MCF 10A (cell line): Measurements from ENCODE around the gene MTMR10. TPM values are rescaled to one million over a fixed set of nuclear protein-coding genes. Genes with fewer than 3 reads are reported as not detected.

Experiments
- BruUV-seq: library from RNA; stranded (reverse); fragments of 400-500 nt; replicated peaks from 2 replicates; lab custom pipeline; 2021; lab: Mats Ljungman, UMichigan
- CTCF ChIA-PET: fragments of 300-600 bp; sonication (Branson Sonifier 250); formaldehyde crosslinking; extraction: SDS; loops from one replicate; lab custom pipeline; 2021; ENCODE audit warnings: antibody characterized with exemption, inconsistent platforms; lab: Yijun Ruan, JAX
- POLR2A ChIA-PET: fragments of 300-600, 350-650 bp; sonication (Branson Sonifier 250); formaldehyde crosslinking; extraction: SDS; loops from one replicate; lab custom pipeline; 2020; ENCODE audit warnings: antibody characterized with exemption, inconsistent platforms; lab: Yijun Ruan, JAX
- DNase-seq: peaks from one replicate; pipeline ENCODE4 v3.0.0-alpha.2; 2018; ENCODE audit not compliant: unreplicated experiment
- H3K27ac Mint-ChIP-seq: one replicate; pipeline ENCODE4 v1.8.0; 2022; ENCODE audit warnings: mild to moderate bottlenecking, low read depth, mixed read lengths; ENCODE audit not compliant: unreplicated experiment
- H3K27me3 Mint-ChIP-seq: one replicate; pipeline ENCODE4 v1.8.0; 2022; ENCODE audit warnings: mixed read lengths; ENCODE audit not compliant: insufficient read depth, unreplicated experiment
- H3K36me3 Mint-ChIP-seq: one replicate; pipeline ENCODE4 v1.8.0; 2022; ENCODE audit warnings: mild to moderate bottlenecking, moderate library complexity, mixed read lengths; ENCODE audit not compliant: insufficient read depth, unreplicated experiment
- H3K4me1 Mint-ChIP-seq: one replicate; pipeline ENCODE4 v1.8.0; 2022; ENCODE audit warnings: mixed read lengths; ENCODE audit not compliant: insufficient read depth, unreplicated experiment
- H3K4me3 Mint-ChIP-seq: one replicate; pipeline ENCODE4 v1.8.0; 2022; ENCODE audit warnings: mild to moderate bottlenecking, moderate library complexity, mixed read lengths; ENCODE audit not compliant: unreplicated experiment
- H3K9me3 Mint-ChIP-seq: one replicate; pipeline ENCODE4 v1.8.0; 2022; ENCODE audit warnings: mixed read lengths; ENCODE audit not compliant: unreplicated experiment
- intact Hi-C: fragments of 100-400 bp; cut with micrococcal nuclease; formaldehyde crosslinking; loops from 2 replicates; pipeline ENCODE4 v1.14.1; 2022
- total RNA-seq: library from RNA; stranded (reverse); gene quantifications from 2 replicates; pipeline ENCODE4 v1.2.3, GENCODE V29; 2022
- TF ChIP-seq, protein P1 (sequence below): fragments of 200-600 bp; IDR thresholded peaks from one replicate; pipeline ENCODE4 v1.8.0; 2022; ENCODE audit warnings: antibody characterized with exemption, mild to moderate bottlenecking; ENCODE audit not compliant: unreplicated experiment

The MTMR10 gene
- total RNA-seq, 1 experiment from 2014 or later: 11.4 TPM

DNA sequence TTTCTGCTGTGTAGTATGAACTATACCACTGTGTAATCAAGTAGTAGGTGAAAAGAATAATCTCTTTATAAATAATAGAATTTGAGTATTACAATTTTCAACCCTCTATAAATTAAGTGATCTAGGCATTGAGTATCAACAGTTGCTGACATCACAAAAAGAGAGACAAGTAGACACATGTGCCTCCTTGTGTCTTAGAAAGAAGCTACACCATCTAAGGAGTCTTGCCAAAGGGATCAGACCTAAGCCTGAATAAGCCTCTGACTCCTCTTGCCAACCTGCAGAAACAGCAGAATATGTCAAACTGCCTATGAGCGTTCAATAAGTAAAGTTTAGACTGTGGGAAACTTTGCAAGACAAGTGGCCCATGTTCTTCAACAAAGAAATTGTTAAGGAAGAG lies 5.8 kb upstream of the MTMR10 start:
- no peaks in the 10 kb centered on the region for H3K4me1 Mint-ChIP-seq
- H3K27me3 Mint-ChIP-seq: no peaks in the 10 kb centered on the region
- intact Hi-C loops: no loop called here
- H3K9me3 Mint-ChIP-seq: no peaks in the 10 kb centered on the region
- DNase-seq: peak; percentile 16
- no TSS peak for BruUV-seq
- POLR2A ChIA-PET: no interaction called here
- no peak overlapping the region for H3K27ac Mint-ChIP-seq
- CTCF ChIA-PET: no interaction called here
- no peak overlapping the region for H3K4me3 Mint-ChIP-seq
- TF ChIP-seq, protein P1, sequence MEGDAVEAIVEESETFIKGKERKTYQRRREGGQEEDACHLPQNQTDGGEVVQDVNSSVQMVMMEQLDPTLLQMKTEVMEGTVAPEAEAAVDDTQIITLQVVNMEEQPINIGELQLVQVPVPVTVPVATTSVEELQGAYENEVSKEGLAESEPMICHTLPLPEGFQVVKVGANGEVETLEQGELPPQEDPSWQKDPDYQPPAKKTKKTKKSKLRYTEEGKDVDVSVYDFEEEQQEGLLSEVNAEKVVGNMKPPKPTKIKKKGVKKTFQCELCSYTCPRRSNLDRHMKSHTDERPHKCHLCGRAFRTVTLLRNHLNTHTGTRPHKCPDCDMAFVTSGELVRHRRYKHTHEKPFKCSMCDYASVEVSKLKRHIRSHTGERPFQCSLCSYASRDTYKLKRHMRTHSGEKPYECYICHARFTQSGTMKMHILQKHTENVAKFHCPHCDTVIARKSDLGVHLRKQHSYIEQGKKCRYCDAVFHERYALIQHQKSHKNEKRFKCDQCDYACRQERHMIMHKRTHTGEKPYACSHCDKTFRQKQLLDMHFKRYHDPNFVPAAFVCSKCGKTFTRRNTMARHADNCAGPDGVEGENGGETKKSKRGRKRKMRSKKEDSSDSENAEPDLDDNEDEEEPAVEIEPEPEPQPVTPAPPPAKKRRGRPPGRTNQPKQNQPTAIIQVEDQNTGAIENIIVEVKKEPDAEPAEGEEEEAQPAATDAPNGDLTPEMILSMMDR: no peak
- H3K36me3 Mint-ChIP-seq: no peaks in the 10 kb centered on the region

DNA sequence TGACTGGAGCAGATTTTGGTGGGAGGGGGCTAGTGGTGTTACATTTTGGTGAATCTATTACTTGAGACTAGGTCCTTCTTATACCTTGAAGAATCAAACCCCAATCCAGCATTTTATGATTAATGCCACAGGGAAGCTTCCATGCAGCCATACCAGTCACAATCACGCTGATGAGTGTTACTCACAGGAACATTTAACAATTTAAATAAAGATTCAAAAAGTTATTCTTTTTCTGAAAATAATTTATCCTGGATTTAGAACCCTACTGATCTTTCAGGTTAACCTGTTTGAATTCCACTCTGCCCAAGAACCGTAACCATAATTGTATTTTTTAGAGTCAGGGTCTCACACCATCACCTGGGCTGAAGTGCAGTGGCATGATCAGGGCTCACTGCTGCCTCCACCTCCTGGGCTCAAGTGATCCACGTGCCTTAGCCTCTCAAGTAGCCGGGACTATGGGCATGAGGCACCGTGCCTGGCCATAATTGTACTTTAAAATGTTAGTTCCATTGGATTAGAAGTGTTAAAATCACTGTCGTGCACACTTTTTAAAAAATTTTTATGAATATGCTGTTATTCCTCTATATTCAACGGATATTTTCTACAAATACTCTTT lies 929 bp upstream of the MTMR10 start:
- intact Hi-C loops: loop anchor here (2.0 to 5.0 kb wide), 3 partner anchors 38 to 495 kb away; partner anchors contain the start of gene FAN1
- ChIA-PET CTCF (interaction anchor here (0.7 to 1.7 kb wide), 3 partner anchors 136 to 497 kb away, joined by 3 to 5 read pairs (median 4); no protein-coding TSS in a partner anchor), POLR2A (interaction anchor here (0.6 to 4.0 kb wide), 23 partner anchors 10 to 442 kb away, joined by 3 to 35 read pairs (median 7); partner anchors contain the start of genes ARHGAP11B and KLF13)
- TF ChIP-seq, protein P1: no peak
- Mint-ChIP-seq H3K27me3 (no peaks in the 10 kb centered on the region), H3K36me3 (peaks cover 5% of the 10 kb centered on the region), H3K27ac (peak overlapping the region; percentile 97), H3K9me3 (no peaks in the 10 kb centered on the region), H3K4me3 (peak overlapping the region; percentile 92), H3K4me1 (peaks cover 13% of the 10 kb centered on the region)
- no TSS peak for BruUV-seq
- peak; percentile 24 for DNase-seq

DNA sequence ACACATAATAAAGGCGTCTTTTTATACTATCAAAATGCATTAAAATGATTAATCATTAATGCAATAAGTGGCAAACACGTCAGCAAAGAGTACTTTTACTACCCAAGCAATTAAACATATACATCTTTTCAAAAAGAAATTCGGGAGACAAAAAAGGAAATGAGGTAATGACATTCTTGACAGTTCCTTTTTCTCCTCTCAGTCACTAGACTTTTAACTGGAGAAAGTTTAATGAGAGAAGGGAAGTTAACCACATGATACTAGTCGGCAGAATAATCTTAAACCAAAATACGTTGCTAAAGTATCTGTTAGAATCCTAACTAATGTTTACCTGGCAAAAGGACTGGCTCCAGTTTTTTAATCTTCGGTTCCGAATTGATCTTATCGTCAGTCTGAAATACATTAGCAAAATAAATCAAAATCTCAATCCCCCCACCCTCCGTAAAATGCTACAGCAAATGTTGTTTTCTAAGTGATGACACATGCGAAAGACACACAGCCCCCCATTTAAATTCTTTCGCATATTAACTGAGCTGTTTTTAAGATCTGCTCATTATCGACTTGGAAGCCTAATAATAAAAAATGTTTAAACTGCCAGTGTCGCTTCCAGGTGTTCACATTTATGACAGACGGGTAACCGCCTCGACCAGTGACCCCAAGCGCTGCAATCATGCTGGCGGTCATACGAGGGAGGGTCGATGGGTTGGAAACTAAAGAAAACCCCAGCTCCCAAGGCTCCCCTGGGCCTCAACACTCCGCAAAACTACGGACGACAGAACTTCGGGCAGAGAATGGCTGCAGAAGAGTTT lies 778 bp downstream of the MTMR10 start:
- Mint-ChIP-seq H3K36me3 (peaks cover 5% of the 10 kb centered on the region), H3K4me3 (peak overlapping the region; percentile 92), H3K9me3 (no peaks in the 10 kb centered on the region), H3K27ac (peak overlapping the region; percentile 97), H3K27me3 (no peaks in the 10 kb centered on the region), H3K4me1 (peaks cover 13% of the 10 kb centered on the region)
- BruUV-seq: no TSS peak
- DNase-seq: peak; percentile 34
- ChIA-PET POLR2A (interaction anchor here (0.6 to 4.0 kb wide), 36 partner anchors 8 to 461 kb away, joined by 3 to 35 read pairs (median 5); partner anchors contain the start of genes FAN1 and KLF13), CTCF (interaction anchor here (0.5 to 1.7 kb wide), 5 partner anchors 14 to 1866 kb away, joined by 3 to 5 read pairs (median 3); no protein-coding TSS in a partner anchor)
- intact Hi-C loops: loop anchor here (2.0 to 5.0 kb wide), 3 partner anchors 88 to 497 kb away; partner anchors contain the start of gene FAN1
- TF ChIP-seq, protein P1: no peak
